Activated CD4-positive, alpha-beta T cell treated with anti-CD3 and anti-CD28 coated beads, Interleukin-2, amount 50 U/mL, for 1 hour (primary cell): ENCODE results near the gene ARFRP1.

ENCODE experiments used
- DNase-seq: peaks from one replicate; pipeline ENCODE4 v3.0.0-alpha.2; 2020

Gene ARFRP1

DNA sequence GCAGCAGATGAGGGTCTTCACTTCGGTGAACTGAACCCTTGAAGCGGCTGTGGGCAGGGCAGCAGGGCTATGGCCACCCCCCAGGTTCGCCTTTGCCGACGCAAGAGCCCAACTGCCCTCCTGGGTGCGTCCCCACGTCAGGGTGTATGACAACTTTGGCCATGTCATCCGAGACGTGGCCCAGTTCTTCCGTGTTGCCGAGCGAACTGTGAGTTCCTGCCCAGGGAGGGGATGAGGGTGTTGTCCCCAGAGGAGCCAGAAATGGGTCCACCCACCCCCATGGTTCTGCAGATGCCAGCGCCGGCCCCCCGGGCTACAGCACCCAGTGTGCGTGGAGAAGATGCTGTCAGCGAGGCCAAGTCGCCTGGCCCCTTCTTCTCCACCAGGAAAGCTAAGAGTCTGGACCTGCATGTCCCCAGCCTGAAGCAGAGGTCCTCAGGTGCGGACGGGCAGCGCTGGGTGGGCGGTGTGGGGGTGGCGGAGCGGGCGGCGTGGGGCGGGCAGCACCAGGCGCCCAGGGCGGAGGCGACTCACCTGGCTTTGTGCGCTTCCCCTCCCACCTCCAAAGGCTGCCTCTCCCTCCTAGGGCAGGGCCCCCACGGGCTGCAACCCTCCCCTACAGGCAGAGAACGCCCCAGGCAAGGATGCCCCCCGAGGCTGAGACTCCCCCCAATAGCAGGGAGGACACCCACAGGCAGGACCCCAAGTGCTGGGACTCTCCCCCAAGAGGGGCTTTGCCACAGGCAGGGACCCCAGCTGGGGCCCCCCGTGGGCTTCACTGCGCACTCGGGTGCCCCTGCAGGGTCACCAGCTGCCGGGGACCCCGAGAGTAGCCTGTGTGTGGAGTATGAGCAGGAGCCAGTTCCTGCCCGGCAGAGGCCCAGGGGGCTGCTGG is 17.5 kb downstream of the ARFRP1 start:
- DNase-seq, result no peak

DNA sequence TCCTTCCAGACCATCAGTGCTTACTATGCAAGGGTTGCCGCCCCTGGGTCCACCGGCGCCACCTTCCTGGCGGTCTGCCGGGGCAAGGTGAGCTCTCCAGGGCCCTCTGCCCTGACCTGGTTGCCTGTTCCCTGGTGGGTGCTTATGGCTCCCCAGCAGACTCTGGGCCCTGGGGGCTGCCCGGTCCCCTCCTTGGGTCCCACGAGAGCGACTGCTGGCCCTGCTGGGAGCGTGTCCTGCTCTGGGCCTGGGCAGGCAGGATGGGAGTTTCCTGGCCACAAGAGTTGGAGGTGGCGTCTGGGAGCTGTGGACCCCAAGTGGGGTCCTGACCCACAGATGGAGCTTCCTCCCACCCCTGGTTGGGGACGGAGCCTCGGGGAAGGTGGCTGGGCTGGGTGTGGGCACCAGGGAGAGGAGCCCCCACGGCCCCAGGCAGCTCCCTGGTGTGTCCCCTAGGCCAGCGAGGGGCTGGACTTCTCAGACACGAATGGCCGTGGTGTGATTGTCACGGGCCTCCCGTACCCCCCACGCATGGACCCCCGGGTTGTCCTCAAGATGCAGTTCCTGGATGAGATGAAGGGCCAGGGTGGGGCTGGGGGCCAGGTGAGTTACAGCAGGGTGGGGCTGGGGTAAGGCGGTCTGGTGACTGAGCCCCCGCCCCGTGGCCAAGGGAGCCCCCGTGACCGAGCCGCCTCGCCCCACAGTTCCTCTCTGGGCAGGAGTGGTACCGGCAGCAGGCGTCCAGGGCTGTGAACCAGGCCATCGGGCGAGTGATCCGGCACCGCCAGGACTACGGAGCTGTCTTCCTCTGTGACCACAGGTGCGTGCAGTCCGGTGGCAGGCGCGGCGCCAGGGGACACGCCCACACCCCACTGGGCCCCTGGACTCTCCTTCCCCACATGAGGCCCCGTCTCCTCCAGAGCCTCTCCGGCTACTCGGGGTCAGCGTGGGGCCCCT is 18.5 kb downstream of the ARFRP1 start:
- no peak for DNase-seq

DNA sequence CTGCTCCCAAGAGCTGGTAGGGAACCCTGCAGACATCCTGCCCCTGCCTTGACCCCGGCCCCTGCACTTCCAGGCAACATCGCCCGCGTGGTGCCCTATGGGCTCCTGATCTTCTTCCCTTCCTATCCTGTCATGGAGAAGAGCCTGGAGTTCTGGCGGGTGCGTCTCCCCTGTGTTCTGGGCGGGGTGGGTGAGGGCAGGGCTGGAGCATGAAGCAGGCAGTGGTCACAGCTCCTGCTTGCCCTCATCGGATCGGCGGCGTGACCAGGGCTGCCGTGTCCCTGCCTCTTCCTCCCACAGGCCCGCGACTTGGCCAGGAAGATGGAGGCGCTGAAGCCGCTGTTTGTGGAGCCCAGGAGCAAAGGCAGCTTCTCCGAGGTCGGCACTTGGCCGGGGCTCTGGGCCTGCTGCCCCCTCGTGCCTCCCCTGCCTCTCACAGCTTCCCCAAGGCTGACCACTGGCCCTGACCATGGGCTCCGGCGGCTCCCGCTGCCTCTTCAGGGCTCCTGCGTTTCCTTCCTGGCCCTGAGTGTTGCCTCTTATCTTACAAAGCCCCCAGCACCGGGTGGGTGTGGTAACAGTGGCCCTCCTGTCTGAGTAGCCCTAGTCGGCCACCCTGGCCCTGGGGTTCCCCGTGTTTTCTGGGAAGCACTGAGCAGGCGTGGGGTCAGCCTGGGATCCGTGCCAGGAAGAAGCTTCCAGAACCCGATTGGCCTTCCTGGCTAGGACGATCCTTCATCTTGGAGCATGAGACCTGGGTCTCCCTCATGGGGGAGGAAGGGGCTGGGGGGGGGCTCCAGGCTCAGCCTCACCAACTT is 19.3 kb downstream of the ARFRP1 start:
- DNase-seq, result no peak

DNA sequence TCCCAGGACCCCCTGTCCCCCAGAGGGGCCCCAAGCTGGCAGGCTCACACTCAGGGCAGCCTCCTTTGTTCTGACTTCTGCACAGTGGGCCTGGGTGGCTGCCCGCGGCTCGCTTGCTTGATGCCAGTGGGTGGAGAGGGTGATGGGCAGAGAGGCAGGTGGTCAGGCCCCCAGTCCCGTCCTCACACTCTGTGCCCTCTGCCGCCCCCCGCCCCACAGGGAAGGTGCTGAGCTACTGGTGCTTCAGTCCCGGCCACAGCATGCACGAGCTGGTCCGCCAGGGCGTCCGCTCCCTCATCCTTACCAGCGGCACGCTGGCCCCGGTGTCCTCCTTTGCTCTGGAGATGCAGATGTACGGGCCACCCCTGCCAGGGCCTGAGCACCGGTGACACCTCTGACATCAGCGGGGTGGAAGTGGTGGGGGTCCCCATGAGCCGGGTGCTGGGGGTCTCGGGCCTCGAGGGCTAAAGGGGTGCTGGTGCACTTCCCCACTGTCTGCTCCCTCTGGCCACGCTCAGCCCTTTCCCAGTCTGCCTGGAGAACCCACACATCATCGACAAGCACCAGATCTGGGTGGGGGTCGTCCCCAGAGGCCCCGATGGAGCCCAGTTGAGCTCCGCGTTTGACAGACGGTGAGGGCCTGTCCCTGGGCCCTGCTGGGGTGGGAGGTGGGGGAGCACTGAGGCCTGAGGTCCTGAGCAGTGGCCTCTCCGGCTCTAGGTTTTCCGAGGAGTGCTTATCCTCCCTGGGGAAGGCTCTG is 20.2 kb downstream of the ARFRP1 start:
- DNase-seq, result no peak

DNA sequence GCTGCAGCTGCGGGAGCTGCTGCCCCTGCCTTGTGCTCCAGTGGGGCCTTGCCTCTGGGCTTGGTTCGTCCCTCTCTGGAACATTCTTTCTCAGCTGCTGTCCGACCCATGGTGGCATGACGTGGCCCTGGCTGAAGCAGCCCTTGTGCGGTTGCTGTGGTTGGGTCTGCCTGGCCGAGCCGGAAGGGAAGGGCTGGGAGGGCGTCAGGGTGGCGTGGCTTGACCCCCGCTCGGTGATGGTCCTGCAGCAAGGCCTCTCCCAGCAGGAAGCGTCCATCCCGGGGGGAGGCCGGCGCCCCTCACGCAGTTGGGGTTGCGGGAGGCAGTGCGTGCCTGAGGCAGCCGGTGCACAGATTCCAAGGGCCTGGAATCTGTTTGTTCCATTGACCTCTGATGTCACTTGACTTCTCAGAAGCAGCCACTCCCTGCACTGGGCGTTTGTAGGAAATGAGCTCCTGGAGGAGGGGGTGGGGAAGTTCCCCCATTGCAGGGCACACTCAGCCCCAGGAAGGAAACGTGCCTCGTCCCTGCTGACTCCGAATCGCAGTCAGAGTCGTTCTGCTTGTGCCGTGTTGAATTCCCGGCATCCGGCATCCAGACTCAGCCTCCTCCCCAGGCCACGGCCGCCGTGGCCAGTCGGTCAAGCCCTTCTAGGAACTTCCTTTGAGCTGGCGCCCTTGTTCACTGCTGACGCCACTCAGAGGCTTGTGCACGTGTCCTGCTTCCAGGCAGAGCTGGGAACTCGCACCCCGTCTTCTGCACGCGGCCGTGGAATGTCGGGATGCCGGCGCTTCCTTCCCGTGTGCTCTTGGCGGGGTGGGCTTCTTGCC is 21.1 kb downstream of the ARFRP1 start:
- DNase-seq, result no peak

DNA sequence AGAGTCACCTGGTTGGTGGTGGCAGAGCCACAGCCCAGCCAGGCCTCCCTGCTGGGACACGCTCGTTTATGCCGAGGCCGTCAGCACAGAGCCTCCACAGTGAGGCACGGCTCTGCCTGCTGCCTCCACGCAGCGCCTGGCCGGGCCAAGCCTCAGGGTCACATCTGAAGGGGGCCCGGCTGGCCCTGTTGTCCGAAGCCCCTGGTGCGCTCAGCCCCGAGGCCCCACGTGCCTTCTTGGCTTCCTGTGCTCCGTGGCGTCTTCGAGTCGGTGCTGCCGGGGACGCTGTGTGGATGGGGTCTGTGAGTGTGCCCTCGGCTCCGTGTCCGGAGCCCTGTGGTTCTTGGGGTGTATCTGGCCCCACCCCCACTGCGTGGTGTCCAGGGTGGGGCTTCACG is 21.7 kb downstream of the ARFRP1 start:
- no peak for DNase-seq

DNA sequence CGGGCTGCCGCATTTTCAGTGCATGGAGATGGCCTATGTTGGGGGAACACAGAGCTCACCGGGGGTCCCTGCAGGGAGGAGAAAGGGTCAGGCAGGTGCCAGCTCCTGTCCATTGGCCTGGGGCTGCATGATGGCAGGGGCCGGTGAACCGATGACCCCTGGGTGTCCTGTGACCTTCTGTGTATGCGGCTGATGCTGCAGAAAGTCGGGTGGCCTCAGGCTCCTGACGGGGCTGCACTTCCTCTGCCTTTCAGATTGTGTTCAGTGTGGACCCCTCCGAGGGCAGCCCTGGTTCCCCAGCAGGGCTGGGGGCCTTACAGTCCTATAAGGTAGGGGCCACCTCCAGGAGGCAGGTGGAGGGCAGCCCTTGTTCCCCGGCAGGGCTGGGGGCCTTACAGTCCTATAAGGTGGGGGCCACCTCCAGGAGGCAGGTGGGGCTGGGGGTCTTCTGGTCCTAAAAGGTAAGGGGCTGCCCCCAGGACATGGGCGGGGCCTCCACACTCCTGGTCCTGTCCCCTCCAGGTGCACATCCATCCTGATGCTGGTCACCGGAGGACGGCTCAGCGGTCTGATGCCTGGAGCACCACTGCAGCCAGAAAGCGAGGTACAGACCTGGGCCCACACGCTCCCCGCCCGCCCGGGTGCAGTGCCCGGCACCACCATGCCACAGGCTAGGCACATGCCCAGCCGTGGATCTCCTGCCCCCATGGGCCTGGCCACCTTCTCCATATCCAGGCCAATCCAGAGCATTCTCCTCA is 22.3 kb downstream of the ARFRP1 start:
- DNase-seq, result no peak

DNA sequence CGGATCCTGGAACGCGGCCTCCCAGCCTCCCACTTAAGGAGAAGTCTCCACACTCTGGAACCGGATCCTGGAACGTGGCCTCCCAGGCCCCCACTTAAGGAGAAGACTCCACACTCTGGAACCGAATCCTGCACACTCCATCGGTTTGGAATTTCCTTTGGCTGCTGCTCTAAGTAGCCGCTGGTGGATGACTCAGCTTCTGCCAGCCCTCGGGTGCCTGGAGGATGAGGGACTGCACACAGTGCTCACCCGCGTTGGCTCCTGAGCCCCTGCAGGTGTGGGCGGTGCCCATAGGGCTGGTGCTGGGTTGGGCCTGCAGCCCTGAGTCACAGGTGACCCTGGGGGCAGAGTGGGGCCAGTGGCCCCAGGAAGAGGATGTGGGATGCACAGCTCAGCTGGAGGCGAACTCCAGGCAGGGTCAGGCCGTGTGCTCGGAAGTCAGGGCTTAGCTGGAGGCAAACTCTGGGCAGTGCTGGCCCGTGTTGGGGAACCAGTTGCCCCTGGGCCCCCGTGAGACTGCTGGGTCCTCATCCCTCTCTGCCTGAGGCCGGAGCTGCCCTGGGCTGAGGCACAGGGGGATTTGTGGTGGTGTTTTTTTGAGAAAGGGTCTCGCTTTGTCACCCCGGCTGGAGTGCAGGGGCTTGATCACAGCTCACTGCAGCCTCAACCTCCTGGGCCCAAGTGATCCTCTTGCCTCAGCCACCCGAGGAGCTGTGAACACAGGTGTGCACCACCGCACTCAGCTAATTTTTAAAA is 25.2 kb downstream of the ARFRP1 start:
- no peak for DNase-seq

DNA sequence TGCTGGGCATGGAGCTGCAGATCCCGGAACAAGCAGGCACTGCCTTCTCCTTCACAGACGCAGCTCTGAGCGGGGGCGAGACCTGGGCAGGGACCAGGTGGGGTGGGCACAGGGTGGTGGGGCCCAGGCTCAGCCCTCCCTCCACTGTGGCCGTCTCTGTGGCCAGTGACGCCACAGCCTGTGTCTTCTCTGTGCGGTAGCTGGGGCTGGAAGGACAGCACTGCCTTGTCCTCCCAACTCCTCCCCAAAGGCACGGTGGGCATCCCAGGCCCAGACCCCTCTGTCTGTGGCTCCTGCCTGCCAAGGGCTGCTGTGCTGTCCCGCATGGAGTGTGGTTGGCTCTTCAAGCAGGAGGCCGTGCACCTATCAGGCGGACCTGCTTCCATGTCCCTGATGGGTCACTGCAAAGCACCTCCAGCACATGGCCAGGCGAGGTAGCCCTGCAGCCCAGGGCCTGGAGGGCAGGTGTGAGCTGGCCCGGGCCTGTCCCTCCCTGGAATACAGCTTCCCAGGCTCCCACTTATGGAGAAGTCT is 26.1 kb downstream of the ARFRP1 start:
- DNase-seq, result no peak

DNA sequence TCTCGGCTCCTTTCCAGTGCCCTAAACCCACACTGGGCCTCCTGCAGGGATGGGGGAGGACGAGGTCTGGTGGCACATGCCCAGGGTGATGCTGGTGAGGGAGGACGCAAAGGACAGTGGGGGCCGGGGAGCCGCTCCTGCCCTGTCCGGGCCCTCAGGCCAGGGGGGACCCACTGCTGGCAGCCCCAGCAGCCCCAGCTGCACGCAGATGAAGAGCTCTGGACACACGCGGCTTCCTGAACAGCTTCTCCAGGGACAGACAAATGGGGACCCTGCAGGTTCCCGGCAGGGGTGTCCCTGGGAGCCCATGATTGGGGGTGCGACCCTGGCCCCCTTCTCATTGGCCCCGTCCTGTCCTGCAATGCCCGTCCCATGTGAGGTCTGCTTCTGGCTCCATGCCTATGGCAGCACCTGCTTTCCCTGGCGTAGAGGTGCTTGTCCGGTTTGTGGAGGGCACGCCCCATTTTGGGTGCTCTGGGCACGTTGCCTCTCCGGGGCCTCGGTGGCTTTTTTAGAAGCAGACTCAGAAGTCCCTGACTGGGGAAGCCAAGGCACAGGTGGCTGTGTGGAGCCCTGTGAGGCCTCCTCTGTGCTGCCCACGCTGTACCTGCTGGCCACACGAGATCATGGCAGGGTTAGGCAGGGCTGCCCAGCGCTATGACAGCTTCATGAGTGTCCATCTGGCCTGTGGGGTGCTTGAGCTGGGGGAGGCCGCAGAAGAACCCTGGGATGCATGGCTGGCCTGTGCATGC is 26.7 kb downstream of the ARFRP1 start:
- DNase-seq, result no peak

DNA sequence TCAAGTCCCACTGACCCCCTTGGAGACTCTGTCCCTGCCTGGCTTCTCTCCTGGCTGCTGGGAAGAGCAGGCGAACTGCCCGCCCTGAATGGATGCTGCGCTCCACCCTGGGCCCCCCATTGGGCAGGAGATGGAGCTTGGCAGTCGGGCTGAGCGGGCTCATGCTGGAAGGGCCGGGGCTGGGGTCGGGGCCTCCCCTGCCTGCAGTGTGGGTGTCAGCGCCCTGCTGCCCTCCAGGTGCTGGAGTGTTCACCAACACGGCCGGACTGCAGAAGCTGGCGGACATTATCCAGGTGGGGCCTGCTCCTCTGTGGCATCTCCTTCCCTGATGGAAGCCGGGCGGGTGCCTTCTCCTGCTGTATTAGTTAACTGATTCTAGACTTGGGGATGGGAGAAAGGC is 27.3 kb downstream of the ARFRP1 start:
- no peak for DNase-seq

DNA sequence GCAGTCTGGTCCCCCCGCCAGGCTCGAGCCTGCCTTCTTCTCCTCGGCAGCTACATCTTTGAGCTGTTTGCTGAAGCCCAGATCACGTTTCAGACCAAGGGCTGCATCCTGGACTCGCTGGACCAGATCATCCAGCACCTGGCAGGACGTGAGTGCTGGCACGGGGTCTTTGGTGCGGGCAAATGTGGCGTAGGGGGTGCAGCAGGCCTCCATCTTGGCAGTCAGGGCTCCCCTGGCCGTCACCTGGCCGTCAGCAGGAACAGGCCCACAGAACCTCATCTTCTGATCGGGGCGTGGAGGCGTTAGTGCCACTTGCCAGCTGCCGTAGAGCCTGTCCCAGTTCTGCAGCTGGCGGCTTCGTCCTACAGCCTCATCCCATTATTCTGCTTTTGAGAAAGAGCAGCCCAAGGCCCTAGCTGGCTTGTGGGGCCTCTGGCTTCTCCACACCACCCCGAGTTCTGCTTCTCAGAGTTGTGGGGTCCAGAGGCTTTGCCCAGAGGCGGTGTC is 27.9 kb downstream of the ARFRP1 start:
- DNase-seq, result no peak

DNA sequence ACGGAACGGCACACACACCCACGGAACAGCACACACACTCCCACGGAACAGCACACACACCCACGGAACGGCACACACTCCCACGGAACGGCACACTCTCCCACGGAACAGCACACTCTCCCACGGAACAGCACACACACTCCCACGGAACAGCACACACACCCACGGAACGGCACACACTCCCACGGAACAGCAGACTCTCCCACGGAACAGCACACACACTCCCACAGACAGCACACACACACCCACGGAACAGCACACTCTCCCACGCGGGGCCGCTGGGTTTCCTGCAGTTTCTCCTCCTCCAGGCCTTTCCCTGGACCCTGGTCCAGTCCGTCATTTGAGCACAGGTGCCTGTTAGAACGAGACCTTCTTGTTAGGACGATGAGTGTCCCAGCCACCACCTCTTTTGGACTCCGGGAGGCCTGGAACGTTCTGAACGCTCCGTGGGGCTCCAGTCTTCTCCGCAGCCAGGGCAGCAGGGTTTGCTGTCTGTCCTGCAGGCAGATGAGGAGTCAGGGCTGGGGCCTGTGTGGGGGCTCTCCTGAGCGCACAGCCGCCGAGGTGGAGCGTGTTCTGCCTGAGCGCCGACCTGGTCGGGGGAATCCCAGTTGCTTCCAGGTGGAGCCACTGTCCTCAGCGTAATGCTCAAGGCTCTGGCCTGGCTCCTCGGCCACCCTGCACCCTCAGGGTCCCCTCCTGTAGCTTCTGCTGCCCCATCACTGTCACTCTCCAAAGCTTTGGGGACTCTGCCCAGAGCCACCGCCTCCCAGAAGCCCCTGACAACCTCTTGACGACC is 28.9 kb downstream of the ARFRP1 start:
- DNase-seq, result no peak

DNA sequence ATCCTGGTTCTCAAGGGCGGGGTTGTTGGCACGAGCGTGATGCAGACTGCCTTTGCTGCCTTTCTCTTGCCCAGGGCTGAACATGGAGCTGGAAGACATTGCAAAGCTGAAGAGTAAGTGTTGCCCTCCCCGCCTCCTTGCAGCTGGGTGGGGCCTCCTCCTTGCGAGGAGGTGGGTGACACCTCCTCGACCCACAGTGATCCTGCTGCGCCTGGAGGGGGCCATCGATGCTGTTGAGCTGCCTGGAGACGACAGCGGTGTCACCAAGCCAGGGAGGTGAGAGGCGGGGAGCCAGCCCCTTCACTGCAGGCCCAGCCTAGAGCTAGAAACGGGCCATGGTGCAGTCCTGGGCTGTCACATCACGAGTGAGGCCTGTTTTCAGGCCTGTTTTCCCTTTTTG is 29.7 kb downstream of the ARFRP1 start:
- no peak for DNase-seq

DNA sequence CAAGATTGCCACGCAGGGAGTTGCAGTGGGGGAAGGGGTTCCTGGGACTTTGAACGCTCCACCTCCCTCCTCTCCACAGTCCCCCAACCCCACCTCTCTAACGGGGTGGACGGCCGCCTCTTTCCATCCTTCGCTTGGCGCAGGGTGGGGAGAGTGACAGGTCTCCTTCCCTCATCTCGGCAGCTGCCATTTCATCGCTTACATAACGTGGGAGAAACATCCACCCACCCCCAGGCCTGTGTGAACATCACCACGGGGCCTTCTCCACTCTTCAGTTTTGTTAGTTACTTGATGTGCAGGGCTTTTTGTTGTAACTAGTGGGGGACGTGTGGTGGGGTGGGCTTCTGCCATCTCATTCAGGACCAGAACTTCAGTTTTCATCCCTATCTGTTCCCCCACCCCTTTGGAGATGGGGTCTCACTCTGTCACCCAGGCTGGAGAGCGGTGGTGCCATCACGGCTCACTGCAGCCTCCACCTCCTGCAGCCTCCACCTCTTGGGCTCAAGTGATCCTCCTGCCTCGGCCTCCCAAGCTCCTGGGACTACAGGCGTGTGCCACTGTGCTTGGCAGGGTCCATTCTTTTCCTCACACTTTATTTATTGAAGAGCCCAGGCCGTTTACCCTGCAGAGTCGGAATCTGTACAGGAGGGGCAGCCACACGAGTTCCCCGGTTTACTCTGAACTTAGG is 32.0 kb downstream of the ARFRP1 start:
- no peak for DNase-seq

DNA sequence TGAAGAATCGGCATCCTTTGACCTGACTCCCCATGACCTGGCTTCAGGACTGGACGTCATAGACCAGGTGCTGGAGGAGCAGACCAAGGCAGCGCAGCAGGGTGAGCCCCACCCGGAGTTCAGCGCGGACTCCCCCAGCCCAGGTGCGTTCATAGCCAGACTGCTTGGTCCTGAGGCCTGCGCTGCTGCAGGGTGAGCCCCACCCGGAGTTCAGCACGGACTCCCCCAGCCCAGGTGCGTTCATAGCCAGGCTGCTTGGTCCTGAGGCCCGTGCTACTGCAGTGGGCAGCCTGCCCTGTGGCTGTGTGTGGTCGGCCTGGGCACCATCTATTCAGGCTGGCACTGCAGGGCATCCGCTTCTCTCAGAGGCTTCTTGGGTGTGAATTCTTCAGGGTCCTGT is 33.8 kb downstream of the ARFRP1 start:
- no peak for DNase-seq

DNA sequence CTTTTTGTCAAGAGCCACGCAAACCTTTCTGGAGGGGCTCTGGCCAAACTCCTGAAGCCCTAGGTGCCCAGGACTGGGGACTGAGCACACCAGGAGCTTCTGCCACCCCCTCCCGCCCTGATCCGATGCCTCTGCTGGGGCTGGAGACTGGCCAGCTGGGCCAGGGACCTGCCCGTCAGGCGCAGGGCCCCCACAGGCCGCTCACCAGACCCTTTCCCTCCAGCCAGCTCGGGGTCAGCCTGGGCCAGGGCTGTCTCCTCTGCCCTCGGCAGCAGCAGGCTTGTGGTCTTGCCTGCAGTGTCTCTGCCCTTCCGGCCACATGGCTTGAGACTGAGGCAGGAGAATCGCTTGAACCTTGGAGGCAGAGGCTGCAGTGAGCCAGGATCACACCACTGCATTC is 35.1 kb downstream of the ARFRP1 start:
- DNase-seq, result no peak
